ENCODE measurements around the gene CRYAA. TPM values are rescaled to one million over a fixed set of nuclear protein-coding genes. Genes with fewer than 3 reads are reported as not detected.
A peak's percentile ranks its signal among the peaks of the same experiment; 100 is the strongest.

The CRYAA gene
- total RNA-seq, 1 experiment from 2014 or later: not detected

DNA sequence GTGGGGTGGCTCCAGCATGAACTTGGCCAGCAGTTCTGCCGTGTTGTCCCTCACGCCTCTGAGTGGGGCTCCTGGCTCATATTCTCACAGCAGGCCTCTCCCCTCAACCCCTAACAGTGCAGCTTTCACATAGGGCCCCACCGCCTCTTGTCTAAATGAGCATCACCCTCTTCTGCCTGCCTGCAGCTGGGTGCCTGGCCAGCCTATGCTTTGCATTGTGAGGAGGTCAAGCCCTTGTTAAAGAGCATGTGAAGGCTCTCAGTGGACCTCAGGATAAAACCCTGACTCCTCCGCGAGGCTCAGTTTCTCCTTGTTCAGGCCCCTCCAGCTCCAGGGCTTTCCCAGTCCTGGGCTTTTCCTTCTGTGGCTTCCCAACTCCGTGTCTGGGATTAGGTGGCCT is 34.8 kb downstream of the CRYAA start:
- DNase-seq (ENCODE audit: low spot score): no peak

DNA sequence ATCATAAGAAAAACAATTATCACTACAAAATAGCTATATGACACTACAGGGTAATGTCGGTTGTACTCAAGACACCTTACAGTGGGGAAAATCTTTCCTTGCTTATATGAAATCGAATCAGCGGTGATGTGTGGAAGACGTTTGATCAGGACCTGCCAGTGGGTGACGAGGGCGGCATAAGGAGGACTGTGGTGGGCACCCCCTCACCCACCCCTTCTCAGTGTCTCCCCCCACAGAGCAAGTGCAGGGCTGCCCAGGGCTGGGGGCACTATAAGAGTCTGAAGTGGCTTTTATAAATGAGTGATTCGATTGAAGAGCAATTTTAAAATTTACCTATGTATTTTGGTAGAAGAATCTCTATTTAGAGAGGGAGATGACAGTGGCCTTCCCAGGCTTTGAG is 35.8 kb downstream of the CRYAA start:
- DNase-seq (ENCODE audit: low spot score): no peak

DNA sequence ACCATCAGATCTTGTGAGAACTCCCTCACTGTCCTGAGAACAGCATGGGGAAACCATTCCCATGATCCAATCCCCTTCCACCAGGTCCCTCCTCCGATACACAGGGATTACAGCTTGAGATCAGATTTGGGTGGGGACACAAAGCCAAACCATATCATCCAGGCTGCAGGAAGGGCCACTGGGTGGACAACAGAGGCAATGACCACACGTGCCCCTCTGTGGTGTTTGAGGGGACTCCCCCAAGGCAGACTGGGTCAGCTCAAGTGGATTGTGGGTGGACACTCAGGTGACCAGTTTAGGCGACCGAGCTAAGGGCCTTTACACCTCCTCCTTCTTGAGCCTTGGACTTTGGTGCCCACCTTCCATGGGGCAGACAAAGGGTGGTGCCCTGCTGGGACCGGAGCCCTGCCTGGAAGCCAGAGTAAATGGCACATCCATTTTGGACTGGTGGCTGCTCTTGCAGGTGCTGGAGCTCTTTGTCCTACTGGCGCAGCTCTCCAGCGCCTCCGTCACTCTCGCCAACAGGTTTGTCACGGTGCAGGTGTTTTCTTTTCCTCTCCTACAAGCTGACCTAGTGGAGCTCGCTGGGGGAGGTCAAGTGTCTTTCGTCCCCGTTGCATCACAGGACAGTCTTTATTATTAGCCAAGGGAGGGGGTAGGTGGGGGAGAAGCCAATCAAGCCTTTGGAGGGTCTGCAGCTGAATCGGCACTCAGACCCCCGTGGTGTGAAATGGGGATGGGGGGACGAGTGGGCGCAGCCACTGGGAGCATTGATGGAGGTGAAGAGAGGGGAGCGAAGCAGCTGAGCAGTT is 37.6 kb downstream of the CRYAA start:
- DNase-seq (ENCODE audit: low spot score): no peak

- DNase-seq (ENCODE audit: low spot score): no peak
Measured at GRCh38 chr21:43207043-43207315, 38.2 kb downstream of the CRYAA start.

DNA sequence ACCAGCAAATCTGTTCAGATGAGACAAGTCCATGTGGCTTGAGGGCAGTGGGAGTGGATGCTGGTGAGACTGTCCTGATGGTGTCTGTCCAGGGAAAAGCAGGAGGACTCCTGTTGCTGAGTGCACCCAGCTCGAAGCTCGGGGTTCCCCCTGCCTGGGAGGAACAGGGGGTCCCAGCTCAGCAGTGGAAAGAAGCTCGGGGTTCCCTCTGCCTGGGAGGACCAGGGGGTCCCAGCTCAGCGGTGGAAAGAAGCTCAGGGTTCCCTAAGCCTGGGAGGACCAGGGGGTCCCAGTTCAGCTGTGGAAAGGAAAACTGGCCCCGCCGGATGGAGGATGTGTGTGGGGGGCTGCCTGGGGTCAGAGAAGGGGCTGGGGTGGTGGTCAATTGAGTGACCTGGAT is 39.1 kb downstream of the CRYAA start:
- no peak for DNase-seq (ENCODE audit: low spot score)

DNA sequence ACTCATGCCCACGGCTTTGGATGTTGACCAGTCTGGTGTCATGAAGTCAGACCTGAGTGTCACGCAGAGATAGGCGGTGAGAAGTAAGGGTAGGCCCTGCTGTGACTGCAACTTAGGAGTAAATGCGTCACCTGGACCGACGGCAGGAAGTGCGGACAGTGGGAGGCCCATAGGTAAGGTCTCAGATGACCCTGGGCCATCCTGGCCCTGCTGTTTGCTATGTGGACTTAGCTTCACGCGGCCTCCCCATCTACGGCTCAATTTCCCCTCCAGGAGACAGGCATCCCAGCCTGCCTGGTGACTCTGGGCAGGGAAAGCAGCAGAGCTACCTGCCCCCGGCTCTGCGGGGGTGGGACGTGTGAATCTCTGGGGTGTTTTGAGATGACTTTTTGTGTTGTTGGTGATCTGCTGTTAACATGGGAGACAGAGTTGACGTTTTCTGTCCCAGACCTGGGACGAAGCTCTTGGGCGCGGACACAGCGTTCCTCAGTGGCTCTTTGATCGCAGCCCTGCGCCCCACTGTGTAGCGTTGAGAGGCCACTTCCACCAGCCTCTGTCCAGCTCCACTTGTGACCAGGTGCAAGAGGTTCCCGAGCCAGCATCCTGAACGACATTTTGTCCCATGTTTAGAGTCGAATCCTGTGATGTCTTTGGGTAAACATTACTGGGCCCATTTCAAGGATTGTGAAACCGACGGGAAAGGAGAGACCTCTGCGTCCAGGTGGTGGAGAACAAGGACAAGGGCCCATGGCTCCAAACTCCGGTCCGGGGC is 39.9 kb downstream of the CRYAA start:
- DNase-seq (ENCODE audit: low spot score): no peak

DNA sequence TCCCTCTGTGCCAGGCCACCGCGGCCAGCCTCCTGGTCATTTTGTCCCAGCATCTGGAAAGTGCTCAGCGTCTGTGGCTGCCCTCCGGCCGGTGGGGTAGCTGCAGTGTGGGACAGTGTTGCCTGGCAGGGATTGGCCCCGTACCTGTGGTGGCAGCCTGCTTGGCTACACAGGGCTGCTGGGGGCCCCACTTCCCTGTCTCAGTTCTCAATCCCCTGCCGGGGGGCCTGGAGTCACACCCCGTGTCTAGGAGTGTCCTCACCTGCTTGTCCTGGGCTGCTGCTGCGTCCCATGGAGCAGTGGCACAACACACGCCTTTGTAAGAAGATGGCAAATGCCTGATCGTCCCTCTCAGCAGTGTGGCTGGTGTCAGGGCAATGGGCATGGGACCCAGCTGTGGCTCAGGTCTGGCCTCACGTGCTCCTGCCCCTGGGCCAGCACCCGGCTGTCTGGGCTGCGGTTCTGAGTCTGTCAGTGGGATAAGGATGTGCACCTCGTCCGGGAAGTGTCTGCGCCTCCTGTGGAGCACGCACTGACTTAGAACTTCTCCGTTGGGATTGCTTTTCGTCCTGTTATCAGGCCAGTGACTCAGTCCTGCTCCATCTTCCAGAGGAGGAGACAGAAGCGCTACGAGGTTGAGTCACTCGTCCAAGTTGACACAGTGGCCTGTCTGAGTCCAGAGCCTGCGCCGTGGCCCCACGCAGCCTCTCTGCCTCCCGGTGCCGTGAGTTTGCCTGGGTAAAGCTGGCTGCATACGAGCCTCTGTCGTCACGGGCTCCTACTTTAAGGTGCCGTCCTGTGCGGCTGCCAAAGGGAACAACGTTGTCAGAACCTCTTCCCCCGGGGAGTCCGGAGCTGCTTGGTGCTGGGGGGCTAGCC is 41.0 kb downstream of the CRYAA start:
- DNase-seq (ENCODE audit: low spot score): peak; percentile 98

DNA sequence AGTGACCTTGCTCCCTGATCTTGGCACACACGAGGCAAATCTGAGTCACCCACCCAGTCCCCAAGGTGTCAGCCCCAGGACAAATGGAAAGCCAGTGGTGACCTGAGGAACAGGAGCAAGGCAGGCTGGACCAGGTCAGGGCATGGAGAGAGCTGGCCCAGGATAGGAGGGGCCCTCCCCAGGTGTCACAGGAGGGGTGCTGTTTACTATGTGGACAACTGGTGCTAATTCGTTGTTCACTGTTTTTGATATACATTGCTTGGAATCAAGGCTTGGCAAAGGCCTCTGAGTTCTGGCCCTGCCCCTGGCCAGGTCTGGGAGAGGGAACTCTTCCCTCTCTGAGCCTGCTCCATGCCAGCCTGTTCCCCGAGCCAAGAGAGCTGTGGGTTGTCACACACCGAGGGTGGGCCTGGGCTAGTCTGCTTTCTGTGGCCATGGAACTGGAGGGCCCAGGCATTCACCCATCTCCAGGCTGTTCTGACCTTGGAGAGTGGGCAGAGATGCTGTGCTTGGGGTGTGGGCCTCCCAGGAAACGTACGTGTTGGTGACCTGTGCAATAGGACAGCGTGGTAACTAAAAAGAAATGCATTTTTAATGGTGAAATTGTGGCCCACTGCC is 41.8 kb downstream of the CRYAA start:
- DNase-seq (ENCODE audit: low spot score): no peak

- DNase-seq (ENCODE audit: low spot score): no peak
Measured at GRCh38 chr21:43211072-43211759, 42.4 kb downstream of the CRYAA start.

DNA sequence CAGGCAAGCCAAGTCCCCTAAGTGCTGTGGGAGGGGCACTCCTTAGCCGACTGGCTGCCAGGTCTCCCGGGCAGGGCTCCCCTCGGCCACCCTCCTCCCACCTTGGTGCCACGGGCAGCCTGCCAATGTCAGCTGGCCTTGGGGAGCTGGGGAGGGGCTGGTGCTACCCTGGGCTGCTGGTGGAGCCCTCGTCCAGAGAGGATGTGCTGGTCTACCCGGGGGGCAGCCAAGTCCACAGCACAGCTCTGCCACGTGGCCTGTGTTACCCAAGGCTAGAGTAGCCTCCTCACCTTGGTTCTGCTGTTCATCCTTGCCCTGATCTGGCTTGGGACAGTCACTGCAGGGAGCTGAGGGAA is 42.9 kb downstream of the CRYAA start:
- DNase-seq (ENCODE audit: low spot score): no peak

Other genes starting within 250 kb of the CRYAA start
- gene ERVH48-1, start 243.4 kb upstream of the CRYAA start, total RNA-seq (2014; rRNA removed; shearing (Covaris generic)): not detected in 2 replicates
- 17.3 and 19.1 TPM in 2 replicates for gene PKNOX1, start 194.4 kb upstream of the CRYAA start, total RNA-seq (2014; rRNA removed; shearing (Covaris generic))
- gene CBS, start 93.2 kb upstream of the CRYAA start, total RNA-seq (2014; rRNA removed; shearing (Covaris generic)): 26.4 and 29.0 TPM in 2 replicates
- 64.5 and 66.2 TPM in 2 replicates for gene U2AF1, start 61.4 kb upstream of the CRYAA start, total RNA-seq (2014; rRNA removed; shearing (Covaris generic))